ENCODE data around the gene TAF4B.
"Not testable (repeated sequence)": the region's sequence is repeated elsewhere in the genome, so short reads cannot be mapped to it uniquely, and the experiment has no call there.

Gene TAF4B

GRCh38 chr18:26226229-26227050, at the start of gene TAF4B:
TSS of gene TAF4B (plus strand) at chr18:26226445. CDS start at chr18:26226934, 489 bp downstream.
- peak; percentile 66 for DNase-seq

GRCh38 chr18:26181343-26181826, 44.9 kb upstream of the TAF4B start:
- no peak for DNase-seq

DNA sequence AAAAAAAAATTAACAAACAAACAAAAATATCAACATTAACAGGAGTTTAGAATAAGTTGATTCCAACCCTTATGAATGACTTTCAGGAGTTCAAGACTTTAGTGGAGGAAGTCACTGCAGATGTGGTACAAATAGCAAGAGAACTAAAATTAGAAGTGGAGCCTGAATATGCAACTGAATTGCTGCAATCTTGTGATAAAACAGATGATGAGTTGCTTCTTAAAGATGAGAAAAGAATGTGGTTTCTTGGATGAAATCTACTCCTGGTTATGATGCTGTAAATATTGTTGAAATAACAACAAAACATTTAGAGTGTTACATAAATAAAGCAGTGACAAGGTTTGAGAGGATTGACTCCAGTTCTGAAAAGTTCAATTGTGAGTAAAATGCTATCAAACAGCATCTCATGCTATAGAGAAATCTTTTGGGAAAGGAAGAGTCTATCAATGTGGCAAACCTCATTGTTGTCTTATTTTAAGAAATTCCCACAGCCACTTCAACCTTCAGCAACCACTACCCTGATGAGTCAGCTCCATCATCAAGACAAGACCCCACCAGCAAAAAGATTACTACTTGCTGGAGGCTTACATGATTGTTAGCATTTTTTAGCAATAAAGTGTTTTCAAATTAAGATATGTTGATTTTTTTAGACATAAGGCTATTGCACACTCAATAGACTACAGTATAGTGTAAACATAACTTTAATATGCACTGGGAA, 42.7 kb upstream of the TAF4B start:
- DNase-seq = no peak

DNA sequence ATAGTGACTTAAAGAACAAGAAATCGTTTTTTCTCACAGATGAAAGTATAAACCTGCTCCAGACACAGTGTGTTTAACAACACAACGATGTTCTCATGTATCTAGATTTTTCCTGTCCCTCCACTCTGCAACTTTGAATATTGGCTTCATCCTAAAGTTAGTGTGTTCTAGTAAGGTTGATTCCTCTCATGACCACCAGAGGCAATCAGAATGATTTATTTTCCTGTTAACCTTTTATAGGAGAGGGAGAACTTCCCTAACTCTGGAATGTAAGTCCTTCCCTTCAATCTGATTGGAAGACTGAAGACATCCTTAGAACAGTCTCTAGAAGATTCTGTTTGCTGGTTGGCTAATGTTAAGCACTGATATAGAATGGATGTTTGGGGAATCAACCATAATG, 41.0 kb upstream of the TAF4B start:
- no peak for DNase-seq

GRCh38 chr18:26190506-26190905, 35.7 kb upstream of the TAF4B start:
- no peak for DNase-seq

DNA sequence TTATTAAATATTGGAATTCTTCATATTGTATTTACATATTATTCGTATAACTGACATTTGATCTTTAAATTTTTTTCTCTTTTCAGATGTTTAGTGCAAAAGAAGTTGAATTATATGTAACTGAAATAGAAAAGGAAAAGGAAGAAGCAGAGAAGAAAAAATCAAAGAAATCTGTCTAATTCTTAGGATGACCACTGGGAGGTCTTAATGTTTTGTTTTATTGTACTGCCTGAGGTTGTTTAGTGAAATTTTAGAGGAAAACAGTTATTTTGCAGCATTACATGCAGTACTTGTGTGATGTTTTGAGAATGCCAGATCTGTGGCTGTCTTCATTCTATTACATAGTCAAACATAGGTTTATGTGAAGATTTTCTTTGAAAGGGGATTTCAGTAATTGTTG, 34.0 kb upstream of the TAF4B start:
- no peak for DNase-seq

- no peak for DNase-seq
Observed at GRCh38 chr18:26196605-26197004, 29.6 kb upstream of the TAF4B start.

DNA sequence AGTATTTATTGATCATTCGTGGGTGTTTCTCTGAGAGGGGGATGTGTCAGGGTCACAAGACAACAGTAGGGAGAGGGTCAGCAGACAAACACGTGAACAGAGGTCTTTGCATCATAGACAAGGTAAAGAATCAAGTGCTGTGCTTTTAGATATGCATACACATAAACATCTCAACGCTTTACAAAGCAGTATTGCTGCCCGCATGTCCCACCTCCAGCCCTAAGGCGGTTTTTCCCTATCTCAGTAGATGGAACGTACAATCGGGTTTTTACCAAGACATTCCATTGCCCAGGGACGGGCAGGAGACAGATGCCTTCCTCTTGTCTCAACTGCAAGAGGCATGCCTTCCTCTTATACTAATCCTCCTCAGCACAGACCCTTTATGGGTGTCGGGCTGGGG, 24.2 kb upstream of the TAF4B start:
- DNase-seq = not testable (repeated sequence)

- no peak for DNase-seq
Observed at GRCh38 chr18:26205318-26205717, 20.9 kb upstream of the TAF4B start.

DNA sequence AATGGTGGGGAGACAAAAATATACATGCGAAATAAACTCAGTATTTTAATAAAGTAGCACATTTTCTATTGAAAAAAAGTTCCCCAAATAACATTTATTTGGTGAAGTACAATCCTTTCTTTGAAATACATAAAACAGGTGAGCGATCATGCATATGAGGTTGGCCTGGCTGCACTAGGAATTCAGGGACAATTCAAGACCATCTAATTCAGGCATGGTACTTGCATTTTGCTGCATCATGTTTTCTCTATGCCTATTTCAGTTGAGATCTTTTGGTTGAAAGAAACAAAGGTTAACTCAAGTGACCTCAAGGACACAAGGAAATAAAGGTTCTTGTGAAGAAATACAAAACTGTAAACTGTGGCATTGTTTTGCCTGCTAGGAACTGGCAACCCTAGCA, 19.8 kb upstream of the TAF4B start:
- no peak for DNase-seq

- no peak for DNase-seq
Observed at GRCh38 chr18:26207937-26208336, 18.3 kb upstream of the TAF4B start.

- DNase-seq = no peak
Observed at GRCh38 chr18:26208977-26209376, 17.3 kb upstream of the TAF4B start.

DNA sequence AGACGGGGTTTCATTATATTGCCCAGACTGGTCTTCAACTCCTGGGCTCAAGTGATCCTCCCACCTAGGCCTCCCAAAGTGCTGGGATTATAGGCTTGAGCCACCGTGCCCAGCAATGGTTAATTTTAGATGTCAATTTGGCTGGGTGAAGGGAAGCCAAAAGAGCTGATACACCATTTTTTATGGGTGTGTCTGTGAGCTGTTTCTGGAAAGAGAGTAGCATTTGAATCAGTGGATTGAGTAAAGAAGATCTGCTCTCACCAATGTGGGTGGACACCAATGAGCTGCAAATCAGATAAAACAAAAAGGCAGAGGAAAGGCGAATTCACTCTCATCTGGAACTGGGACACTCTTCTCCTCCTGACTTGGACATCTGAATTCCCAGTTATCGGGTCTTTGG, 16.1 kb upstream of the TAF4B start:
- no peak for DNase-seq

DNA sequence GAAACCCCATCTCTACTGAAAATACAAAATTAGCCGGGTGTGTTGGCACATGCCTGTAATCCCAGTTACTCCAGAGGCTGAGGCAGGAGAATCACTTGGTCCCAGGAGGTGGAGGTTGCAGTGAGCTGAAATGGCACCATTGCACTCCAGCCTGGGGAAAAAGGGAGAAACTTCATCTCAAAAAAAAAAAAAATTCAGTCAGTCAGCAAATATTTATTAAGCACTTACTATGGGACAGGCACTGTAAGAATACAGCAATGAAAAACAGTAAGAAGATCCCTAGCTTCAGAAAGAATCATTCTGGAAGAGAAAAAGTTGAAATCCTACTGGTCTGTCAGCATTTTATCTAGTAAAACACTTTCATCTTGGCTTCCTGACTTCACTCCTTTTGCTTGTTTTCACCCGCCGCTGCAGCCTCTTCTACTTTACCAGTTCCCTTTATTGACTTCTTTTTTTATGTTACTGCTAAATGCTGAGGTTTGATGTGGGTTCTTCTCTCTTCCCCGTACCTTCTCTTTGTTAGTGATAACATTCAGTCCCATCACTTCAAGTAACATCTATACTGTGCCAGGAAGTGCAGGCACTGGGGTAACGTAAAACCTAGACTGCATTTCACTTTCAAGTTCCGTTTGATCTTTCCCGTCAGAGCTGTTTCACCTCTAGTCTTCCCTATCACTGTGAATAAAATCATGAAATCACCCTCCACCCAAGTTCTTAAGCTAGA, 10.8 kb upstream of the TAF4B start:
- DNase-seq = no peak

DNA sequence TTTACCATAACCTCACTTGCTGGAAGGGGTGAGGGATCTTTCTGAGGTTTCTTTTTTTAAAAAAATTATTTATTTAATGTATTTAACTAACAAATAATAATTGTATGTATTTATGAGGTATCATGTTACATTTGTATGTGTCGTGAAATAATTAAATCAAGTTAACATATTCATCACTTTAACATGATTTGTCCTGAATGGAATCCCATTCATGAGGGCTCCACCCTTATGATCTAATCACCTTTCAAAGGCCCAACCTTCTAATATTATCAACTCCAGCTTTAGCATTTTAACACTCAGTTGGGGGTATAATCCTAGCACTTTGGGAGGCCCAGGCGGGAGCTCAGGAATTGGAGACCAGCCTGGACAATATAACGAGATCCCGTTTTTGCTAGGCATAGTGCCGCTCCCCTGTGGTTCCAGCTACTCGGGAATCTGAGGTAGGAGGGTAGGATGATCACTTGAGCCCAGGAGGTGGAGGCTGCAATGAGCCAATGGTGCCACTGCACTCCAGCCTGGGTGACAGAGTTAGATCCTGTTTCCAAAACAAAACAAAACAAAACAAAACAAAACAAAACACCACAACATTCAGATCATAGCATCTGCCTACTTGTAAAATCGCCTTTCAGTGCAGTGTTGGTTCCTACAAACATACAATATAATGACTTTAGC, 1.1 kb upstream of the TAF4B start:
- DNase-seq = no peak

- DNase-seq = no peak
Observed at GRCh38 chr18:26225915-26226228, 373 bp upstream of the TAF4B start.

DNA sequence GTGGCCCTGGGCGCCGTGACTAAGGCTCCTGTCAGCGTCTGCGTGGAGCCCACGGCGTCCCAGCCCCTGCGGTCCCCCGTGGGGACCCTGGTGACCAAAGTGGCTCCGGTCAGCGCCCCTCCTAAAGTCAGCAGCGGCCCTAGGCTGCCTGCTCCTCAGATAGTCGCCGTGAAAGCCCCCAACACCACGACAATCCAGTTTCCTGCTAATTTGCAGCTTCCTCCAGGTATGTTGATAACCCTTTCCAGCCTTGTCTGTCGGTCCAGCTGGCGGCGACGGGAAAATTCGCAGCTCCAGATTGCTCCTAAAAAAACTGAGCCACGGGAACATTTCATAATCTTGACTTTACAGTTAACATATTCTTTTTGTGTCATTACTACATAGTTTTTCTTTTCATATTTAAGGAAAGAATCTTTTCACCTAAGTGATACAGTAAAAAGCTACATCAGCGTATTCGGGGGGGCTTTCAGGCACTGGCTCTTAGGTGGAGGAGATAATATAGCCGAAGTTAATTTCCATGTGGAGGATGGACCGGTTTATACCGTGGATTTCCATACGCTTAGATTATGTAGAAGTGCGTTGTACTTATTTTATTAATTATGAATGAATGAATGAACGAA, 916 bp downstream of the TAF4B start:
- no peak for DNase-seq

DNA sequence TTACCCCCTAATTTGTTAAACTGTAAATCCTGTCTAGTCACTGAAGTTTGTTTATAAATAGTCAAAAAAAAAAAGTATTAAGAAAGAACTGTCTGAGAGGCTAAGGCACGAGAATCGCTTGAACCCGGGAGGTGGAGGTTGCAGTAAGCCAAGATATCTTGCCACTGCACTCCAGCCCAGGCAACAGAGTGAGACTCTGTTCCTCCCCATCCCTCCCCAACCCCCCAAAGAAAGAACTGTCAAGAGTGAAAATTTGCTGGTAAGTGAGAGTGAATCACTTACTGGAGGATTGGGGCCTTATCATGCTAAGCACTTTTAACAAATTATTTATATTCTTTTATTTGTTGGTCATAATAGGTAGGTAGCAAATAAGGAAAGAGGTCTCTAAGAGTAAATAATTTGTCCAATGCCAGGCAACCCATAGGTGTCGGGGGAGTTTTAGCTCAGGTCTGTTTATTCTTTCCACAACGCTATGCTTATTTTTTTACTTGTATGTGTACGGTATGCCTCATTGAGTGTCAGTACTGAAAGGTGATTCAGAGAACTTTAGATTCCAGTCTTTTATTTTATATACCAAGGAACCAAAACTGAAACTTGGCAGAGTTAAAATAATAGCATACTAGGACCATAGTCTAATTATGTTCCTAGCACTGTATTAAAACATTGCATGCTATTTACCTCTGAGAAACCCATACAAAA, 2.5 kb downstream of the TAF4B start:
- DNase-seq = no peak

- no peak for DNase-seq
Observed at GRCh38 chr18:26230497-26230896, 4.3 kb downstream of the TAF4B start.

- no peak for DNase-seq
Observed at GRCh38 chr18:26233208-26233607, 7.0 kb downstream of the TAF4B start.

GRCh38 chr18:26237363-26237762, 11.1 kb downstream of the TAF4B start:
- DNase-seq = not testable (repeated sequence)

- DNase-seq = not testable (repeated sequence)
Observed at GRCh38 chr18:26238718-26239117, 12.5 kb downstream of the TAF4B start.

All from DMS153 (cell line).